ENCODE results near the gene AGAP1. TPM values are rescaled to one million over a fixed set of nuclear protein-coding genes. Genes with fewer than 3 reads are reported as not detected.

AGAP1 gene
- polyA plus RNA-seq, 2 of the 4 experiments (the other 2 are of a cell fraction): 20.2 to 21.9 TPM

GRCh38 chr2:235749771-235750160 is 255.9 kb downstream of the AGAP1 start:
- H3K4me3 ChIP-seq: no peak overlapping the region
- DNase-seq (ENCODE audit: low read depth in 1 of 2, low spot score in 1 of 2) (no peak), ATAC-seq (no peak), FAIRE-seq (no peak)
- H3K27ac ChIP-seq: no peak overlapping the region
- no peaks in the 10 kb centered on the region for H3K9me3 ChIP-seq
- no peaks in the 10 kb centered on the region; the same call in 2 of the 3 replicates for H3K4me1 ChIP-seq
- H3K4me2 ChIP-seq: no peak overlapping the region
- 86% methylated on average over 3 of the region's 3 CpGs for WGBS (ENCODE audit: missing lambda C conversion rate)
- POLR2A ChIA-PET: no interaction called here
- CTCF ChIA-PET: interaction anchor here (1.0 to 11.9 kb wide), 3 partner anchors 31 to 614 kb away, joined by 3 to 190 read pairs (median 3); no protein-coding TSS in a partner anchor
- TF ChIP-seq USF2 (IDR thresholded peaks at IDR 0.05) (no peak), ZC3H11A (IDR thresholded peaks at IDR 0.05) (no peak), ATOH8 (CRISPR knock-in tag; IDR thresholded peaks at IDR 0.05; ENCODE audit: low read depth) (no peak)

- WGBS (ENCODE audit: missing lambda C conversion rate): 86% methylated on average over 4 of the region's 4 CpGs
- H3K4me1 ChIP-seq: no peaks in the 10 kb centered on the region
- H3K27ac ChIP-seq: no peak overlapping the region
- H3K9me3 ChIP-seq: no peaks in the 10 kb centered on the region
- DNase-seq (ENCODE audit: low read depth in 1 of 2, low spot score in 1 of 2) (no peak), ATAC-seq (no peak), FAIRE-seq (no peak)
- H3K4me3 ChIP-seq: no peak overlapping the region
- TF ChIP-seq ELK1 (IDR thresholded peaks at IDR 0.05; ENCODE audit: low read depth, low read length) (no peak), ZNF302 (CRISPR knock-in tag; IDR thresholded peaks at IDR 0.05) (no peak), MAFK (IDR thresholded peaks at IDR 0.05; ENCODE audit: partially characterized antibody) (no peak), E2F6 (IDR thresholded peaks at IDR 0.05; ENCODE audit: borderline replicate concordance, low read depth) (no peak), MAX (IDR thresholded peaks at IDR 0.05) (no peak), FOXS1 (CRISPR knock-in tag; IDR thresholded peaks at IDR 0.05) (no peak), HOXA7 (CRISPR knock-in tag; IDR thresholded peaks at IDR 0.05) (no peak), SREBF2 (IDR thresholded peaks at IDR 0.05) (no peak), MYC (IDR thresholded peaks at IDR 0.05; ENCODE audit: borderline replicate concordance, low read length) (no peak), RNF2 (IDR thresholded peaks at IDR 0.05; ENCODE audit: borderline replicate concordance, low read depth) (no peak), TP53 (CRISPR knock-in tag; IDR thresholded peaks at IDR 0.05) (no peak), JUN (IDR thresholded peaks at IDR 0.05) (no peak), CHD4 (IDR thresholded peaks at IDR 0.05; ENCODE audit: borderline replicate concordance) (no peak), NFE2L2 (conservative IDR thresholded peaks at IDR 0.05; ENCODE audit: low read length) (no peak), ESRRA (IDR thresholded peaks at IDR 0.05; ENCODE audit: borderline replicate concordance, low read length) (no peak), ZC3H11A (IDR thresholded peaks at IDR 0.05) (no peak)
- CTCF ChIA-PET: interaction anchor here (0.9 to 1.9 kb wide), 3 partner anchors 9 to 157 kb away, joined by 3 to 5 read pairs (median 5); no protein-coding TSS in a partner anchor
- POLR2A ChIA-PET: no interaction called here
- no peak overlapping the region for H3K4me2 ChIP-seq
Measured at GRCh38 chr2:235752846-235753245, 259.0 kb downstream of the AGAP1 start.

- ATAC-seq: no peak
- H3K4me2 ChIP-seq: no peak overlapping the region
- ChIA-PET CTCF (interaction anchor here (0.7 to 6.4 kb wide), 4 partner anchors 9 to 614 kb away, joined by 3 to 39 read pairs (median 12); no protein-coding TSS in a partner anchor), POLR2A (no interaction called here)
- DNase-seq (ENCODE audit: low read depth in 1 of 2, low spot score in 1 of 2): no peak
- no peak overlapping the region for H3K4me3 ChIP-seq
- H3K27ac ChIP-seq: no peak overlapping the region
- FAIRE-seq: no peak
- 94% methylated on average over 20 of the region's 21 CpGs for WGBS (ENCODE audit: missing lambda C conversion rate)
- no peaks in the 10 kb centered on the region for H3K4me1 ChIP-seq
- H3K9me3 ChIP-seq: no peaks in the 10 kb centered on the region
- TF ChIP-seq PHF8 (IDR thresholded peaks at IDR 0.05; ENCODE audit: borderline replicate concordance, low read depth) (no peak), EHMT2 (IDR thresholded peaks at IDR 0.05; ENCODE audit: low read depth) (no peak), RCOR1 (IDR thresholded peaks at IDR 0.05; ENCODE audit: low read depth, low read length) (no peak), HMGXB4 (CRISPR knock-in tag; IDR thresholded peaks at IDR 0.05; ENCODE audit: borderline replicate concordance) (no peak), FOSB (CRISPR knock-in tag; IDR thresholded peaks at IDR 0.05) (no peak), FOXS1 (CRISPR knock-in tag; IDR thresholded peaks at IDR 0.05) (no peak), EP300 (IDR thresholded peaks at IDR 0.05) (no peak), MAZ (IDR thresholded peaks at IDR 0.05; ENCODE audit: borderline replicate concordance, low read depth, low read length) (no peak), MAX (IDR thresholded peaks at IDR 0.05) (no peak), SREBF2 (IDR thresholded peaks at IDR 0.05) (no peak), CEBPB (IDR thresholded peaks at IDR 0.05) (no peak)
Measured at GRCh38 chr2:235754357-235755207, 260.7 kb downstream of the AGAP1 start.

All from A549 (cell line).